Neural crest cell (in vitro differentiated cells): ENCODE measurements around the gene VPS45. TPM values are rescaled to one million over a fixed set of nuclear protein-coding genes. Genes with fewer than 3 reads are reported as not detected.

ENCODE experiments used
- DNase-seq: peaks from one replicate; pipeline ENCODE4 v3.0.0; 2021; ENCODE audit warnings: low read depth, mixed read lengths, low spot score
- H3K27ac Mint-ChIP-seq: one replicate; pipeline ENCODE4 v1.8.0; 2021; ENCODE audit warnings: mild to moderate bottlenecking, mixed read lengths; ENCODE audit not compliant: unreplicated experiment
- H3K27me3 Mint-ChIP-seq: 2 replicates; pipeline ENCODE4 v1.8.0; 2021; ENCODE audit warnings: low read depth, mild to moderate bottlenecking, mixed read lengths
- H3K36me3 Mint-ChIP-seq: 2 replicates; pipeline ENCODE4 v1.8.0; 2021; ENCODE audit warnings: low read depth, mild to moderate bottlenecking, mixed read lengths
- H3K4me1 Mint-ChIP-seq: 2 replicates; pipeline ENCODE4 v1.8.0; 2021; ENCODE audit warnings: mixed read lengths
- H3K4me3 Mint-ChIP-seq: one replicate; pipeline ENCODE4 v1.8.0; 2021; ENCODE audit warnings: mild to moderate bottlenecking, mixed read lengths
- H3K9me3 Mint-ChIP-seq: 2 replicates; pipeline ENCODE4 v1.8.0; 2021; ENCODE audit warnings: mixed read lengths
- total RNA-seq: library from RNA; stranded (reverse); gene quantifications from 2 replicates; pipeline ENCODE4 v1.2.1, GENCODE V29; 2021
- TF ChIP-seq, protein P1 (sequence below): fragments of 200-600 bp; sonication (generic); conservative IDR thresholded peaks from 2 replicates; pipeline ENCODE4 v1.5.0; 2021; ENCODE audit warnings: antibody characterized with exemption, mild to moderate bottlenecking

VPS45 gene
- total RNA-seq, 1 donor from 2014 or later, result 48.8 TPM

DNA sequence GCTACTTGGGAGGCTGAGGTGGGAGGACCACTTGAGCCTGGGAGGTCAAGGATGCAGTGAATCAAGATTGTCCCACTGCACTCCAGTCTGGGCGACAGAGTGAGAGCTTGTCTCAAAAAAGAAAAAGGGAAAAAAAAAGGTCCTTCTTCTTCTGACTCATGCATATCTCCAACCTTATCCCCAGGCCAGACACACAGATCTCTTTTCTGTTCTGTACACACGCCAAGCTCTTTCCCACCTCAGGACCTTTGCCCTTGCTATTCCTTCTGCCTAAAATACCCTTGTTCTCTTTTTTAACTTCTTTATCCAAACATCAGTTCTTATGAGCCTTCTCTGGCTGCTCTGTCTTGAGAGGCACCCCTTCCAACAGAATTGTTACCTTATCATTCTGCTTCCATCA lies 104.2 kb downstream of the VPS45 start:
- Mint-ChIP-seq H3K4me1 (peaks cover 26% of the 10 kb centered on the region), H3K4me3 (no peak overlapping the region), H3K27ac (no peak overlapping the region), H3K9me3 (no peaks in the 10 kb centered on the region), H3K36me3 (no peaks in the 10 kb centered on the region), H3K27me3 (no peaks in the 10 kb centered on the region)
- no peak for DNase-seq
- TF ChIP-seq, protein P1, sequence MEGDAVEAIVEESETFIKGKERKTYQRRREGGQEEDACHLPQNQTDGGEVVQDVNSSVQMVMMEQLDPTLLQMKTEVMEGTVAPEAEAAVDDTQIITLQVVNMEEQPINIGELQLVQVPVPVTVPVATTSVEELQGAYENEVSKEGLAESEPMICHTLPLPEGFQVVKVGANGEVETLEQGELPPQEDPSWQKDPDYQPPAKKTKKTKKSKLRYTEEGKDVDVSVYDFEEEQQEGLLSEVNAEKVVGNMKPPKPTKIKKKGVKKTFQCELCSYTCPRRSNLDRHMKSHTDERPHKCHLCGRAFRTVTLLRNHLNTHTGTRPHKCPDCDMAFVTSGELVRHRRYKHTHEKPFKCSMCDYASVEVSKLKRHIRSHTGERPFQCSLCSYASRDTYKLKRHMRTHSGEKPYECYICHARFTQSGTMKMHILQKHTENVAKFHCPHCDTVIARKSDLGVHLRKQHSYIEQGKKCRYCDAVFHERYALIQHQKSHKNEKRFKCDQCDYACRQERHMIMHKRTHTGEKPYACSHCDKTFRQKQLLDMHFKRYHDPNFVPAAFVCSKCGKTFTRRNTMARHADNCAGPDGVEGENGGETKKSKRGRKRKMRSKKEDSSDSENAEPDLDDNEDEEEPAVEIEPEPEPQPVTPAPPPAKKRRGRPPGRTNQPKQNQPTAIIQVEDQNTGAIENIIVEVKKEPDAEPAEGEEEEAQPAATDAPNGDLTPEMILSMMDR, result no peak

DNA sequence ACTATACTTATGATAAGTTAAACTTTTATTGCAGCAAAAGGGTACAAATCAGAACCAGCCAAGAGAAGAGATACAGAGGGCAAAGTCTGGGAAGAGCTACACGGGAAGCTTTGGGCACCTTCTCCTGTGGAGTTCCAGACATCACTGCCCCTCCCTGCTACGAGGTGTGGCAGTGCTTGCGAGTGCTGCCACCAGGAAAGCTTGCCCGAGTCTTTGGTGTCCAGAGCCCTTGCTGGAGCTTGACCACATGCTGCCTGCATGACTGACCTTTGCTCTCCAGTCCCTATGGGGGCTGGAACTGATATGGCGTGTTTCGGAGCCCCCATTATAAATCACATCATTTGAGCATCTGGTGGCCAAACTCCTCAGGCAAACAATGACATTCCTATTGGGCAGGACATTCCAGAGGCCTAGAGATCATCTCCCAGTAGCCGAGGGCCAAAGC lies 105.6 kb downstream of the VPS45 start:
- Mint-ChIP-seq H3K36me3 (no peaks in the 10 kb centered on the region), H3K27ac (peak overlapping the region; percentile 81), H3K9me3 (no peaks in the 10 kb centered on the region), H3K4me1 (peaks cover 26% of the 10 kb centered on the region), H3K27me3 (no peaks in the 10 kb centered on the region), H3K4me3 (no peak overlapping the region)
- DNase-seq, result no peak
- TF ChIP-seq, protein P1, result no peak

DNA sequence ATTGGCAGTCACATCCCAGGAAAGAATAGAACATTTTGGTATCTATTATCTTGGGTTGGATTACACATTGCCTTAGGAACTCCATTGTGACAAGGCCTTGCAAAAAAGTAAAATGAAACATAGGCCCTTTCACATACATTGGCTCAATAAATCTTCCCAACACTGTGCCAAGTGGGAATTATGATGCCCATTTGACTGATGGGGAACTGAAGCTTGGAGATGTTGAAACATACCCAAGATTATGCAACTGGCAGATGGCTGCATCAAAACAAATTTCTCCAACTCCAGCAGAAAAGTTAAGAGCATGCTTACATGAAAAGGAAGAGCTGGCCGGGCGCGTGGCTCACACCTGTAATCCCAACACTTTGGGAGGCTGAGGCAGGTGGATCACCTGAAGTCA lies 109.0 kb downstream of the VPS45 start:
- no peaks in the 10 kb centered on the region for H3K9me3 Mint-ChIP-seq
- H3K4me3 Mint-ChIP-seq, result no peak overlapping the region
- no peak overlapping the region for H3K27ac Mint-ChIP-seq

DNA sequence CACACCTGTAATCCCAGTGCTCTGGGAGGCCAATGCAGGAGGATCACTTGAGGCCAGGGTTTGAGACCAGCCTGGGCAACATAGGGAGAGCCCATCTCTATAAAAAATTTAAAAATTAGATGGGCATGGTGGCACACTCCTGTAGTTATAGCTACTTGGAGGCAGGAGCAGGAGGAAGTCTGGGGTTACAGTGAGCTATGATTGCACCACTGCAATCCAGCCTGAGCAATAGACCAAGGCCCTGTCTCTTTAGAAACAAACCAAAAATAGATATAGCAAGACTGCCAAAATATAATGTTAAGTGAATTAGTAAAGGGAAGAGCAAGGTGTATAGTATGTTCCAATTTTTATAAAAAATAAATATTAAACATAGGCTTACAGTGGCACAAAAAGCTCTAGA lies 111.0 kb downstream of the VPS45 start:
- H3K9me3 Mint-ChIP-seq, result no peaks in the 10 kb centered on the region
- H3K4me3 Mint-ChIP-seq, result no peak overlapping the region
- TF ChIP-seq, protein P1, result no peak
- H3K36me3 Mint-ChIP-seq, result no peaks in the 10 kb centered on the region
- no peak overlapping the region for H3K27ac Mint-ChIP-seq
- DNase-seq, result no peak
- peaks cover 36% of the 10 kb centered on the region for H3K4me1 Mint-ChIP-seq
- H3K27me3 Mint-ChIP-seq, result no peaks in the 10 kb centered on the region

More for the DNA sequence above, 109.0 kb downstream of the VPS45 start:
- TF ChIP-seq, protein P1, result no peak
- Mint-ChIP-seq H3K27me3 (no peaks in the 10 kb centered on the region), H3K36me3 (no peaks in the 10 kb centered on the region), H3K4me1 (peaks cover 32% of the 10 kb centered on the region)
- DNase-seq, result no peak

DNA sequence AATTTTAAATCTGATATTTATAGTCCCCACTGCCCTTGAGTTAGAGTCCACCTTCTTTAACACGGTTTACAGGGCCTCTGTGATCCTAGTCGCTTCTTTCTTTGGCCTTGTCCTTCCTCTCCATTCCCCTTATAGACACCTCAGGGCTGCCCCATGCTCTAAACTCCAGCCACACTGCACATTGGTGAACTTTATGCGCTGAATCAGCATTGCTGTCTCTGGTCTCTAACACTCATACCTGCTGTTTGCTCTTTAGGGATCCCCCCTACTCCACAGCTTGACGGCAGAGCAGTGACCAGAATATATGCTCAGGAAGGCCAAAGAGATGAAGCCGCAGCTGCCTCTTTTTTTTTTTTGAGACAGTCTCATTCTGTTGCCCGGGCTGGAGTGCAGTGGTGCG lies 112.3 kb downstream of the VPS45 start:
- peak overlapping the region; percentile 38 for H3K27ac Mint-ChIP-seq
- H3K27me3 Mint-ChIP-seq, result no peaks in the 10 kb centered on the region
- H3K36me3 Mint-ChIP-seq, result no peaks in the 10 kb centered on the region
- H3K9me3 Mint-ChIP-seq, result no peaks in the 10 kb centered on the region
- no peak overlapping the region for H3K4me3 Mint-ChIP-seq
- TF ChIP-seq, protein P1, result no peak
- peaks cover 40% of the 10 kb centered on the region for H3K4me1 Mint-ChIP-seq
- DNase-seq, result no peak

DNA sequence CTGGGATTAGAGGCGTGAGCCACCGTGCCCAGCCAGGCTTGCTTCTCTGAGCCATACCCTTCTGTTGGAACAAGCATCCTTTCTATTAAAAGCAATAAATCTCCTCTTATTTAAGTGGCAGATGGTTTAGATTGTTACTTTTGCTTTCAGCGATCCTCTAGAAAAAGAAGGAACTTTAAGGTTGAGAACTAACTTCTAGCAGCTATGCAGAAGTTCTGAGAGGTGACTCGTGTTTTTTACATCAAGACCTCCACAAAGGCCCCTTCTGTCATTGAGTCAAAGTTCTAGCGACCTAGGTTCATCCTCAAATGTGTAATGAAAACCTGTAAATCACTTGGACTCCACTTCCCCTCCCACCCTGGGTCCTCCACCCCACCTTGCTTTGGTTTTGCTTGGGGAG lies 112.9 kb downstream of the VPS45 start:
- Mint-ChIP-seq H3K27me3 (no peaks in the 10 kb centered on the region), H3K4me1 (peaks cover 38% of the 10 kb centered on the region)

More for the DNA sequence above, 112.9 kb downstream of the VPS45 start:
- TF ChIP-seq, protein P1, result no peak
- H3K36me3 Mint-ChIP-seq, result no peaks in the 10 kb centered on the region
- no peak overlapping the region for H3K27ac Mint-ChIP-seq
- no peaks in the 10 kb centered on the region for H3K9me3 Mint-ChIP-seq
- H3K4me3 Mint-ChIP-seq, result no peak overlapping the region
- DNase-seq, result no peak
